ENCODE results near the gene MMP12.

- TF ChIP-seq YY1 (IDR thresholded peaks at IDR 0.05; ENCODE audit: insufficient read depth, insufficient read length) (no peak), ZNF274 (IDR thresholded peaks at IDR 0.05; ENCODE audit: low read depth, low read length) (no peak)
These were observed 50.2 kb downstream of the MMP12 start for GRCh38 chr11:102824556-102824955.

Measured in NT2/D1 (cell line).